GM12878 (cell line): ENCODE results near the gene G3BP1. TPM values are rescaled to one million over a fixed set of nuclear protein-coding genes. Genes with fewer than 3 reads are reported as not detected.

Experiments used
- ATAC-seq: fragments of 200-7000 bp; cut with Tn5 transposase; 3 replicates; pipeline ENCODE4 v1.9.1; 2020; ENCODE audit warnings: mild to moderate bottlenecking, moderate library complexity
- BruUV-seq: library from RNA; stranded (reverse); fragments of 400-500 nt; replicated peaks from 2 replicates; lab custom pipeline; 2021; lab: Mats Ljungman, UMichigan
- CTCF ChIA-PET: fragments of 300-600 bp; sonication (Branson Sonifier 250); formaldehyde crosslinking; extraction: SDS; loops from one replicate; lab custom pipeline; 2021; ENCODE audit warnings: inconsistent platforms; lab: Yijun Ruan, JAX
- POLR2A ChIA-PET: fragments of 350-600 bp; formaldehyde crosslinking; extraction: SDS; loops from one replicate; lab custom pipeline; 2021; ENCODE audit warnings: inconsistent platforms; lab: Charles Lee
- RAD21 ChIA-PET: fragments of 300-600 bp; sonication (Branson Sonifier 250); formaldehyde crosslinking; loops from one replicate; lab custom pipeline; 2023; ENCODE audit warnings: antibody characterized with exemption; ENCODE audit not compliant: unreplicated experiment; lab: Charles Lee
- SMC1A ChIA-PET: fragments of 300-600 bp; sonication (Branson Sonifier 250); formaldehyde crosslinking; loops from one replicate; lab custom pipeline; 2023; ENCODE audit not compliant: unreplicated experiment, uncharacterized antibody; lab: Charles Lee
- DNase-seq: peaks from one replicate; pipeline ENCODE4 v3.0.0-alpha.2; 2011; ENCODE audit warnings: low read depth, low spot score
- FAIRE-seq: peaks from 3 replicates; lab custom pipeline; 2011; peaks lifted over from hg19 to GRCh38; lab: Jason Lieb, UNC
- H2AFZ ChIP-seq: 2 replicates; pipeline ENCODE4 v1.6.0; 2011; ENCODE audit warnings: low read depth, low read length, control low read depth; ENCODE audit not compliant: control insufficient read depth
- H3K27ac ChIP-seq: 2 replicates; pipeline ENCODE4 v1.5.1; 2011; ENCODE audit warnings: control low read depth; ENCODE audit not compliant: control insufficient read depth, insufficient read depth
- H3K27me3 ChIP-seq, 2 experiments: replicated peaks in 1 of 2; 2 replicates each; pipeline versions ENCODE4 v1.6.0 to v1.6.1; 2011; ENCODE audit warnings: low read length in 1 of 2; ENCODE audit not compliant: control insufficient read depth in 2 of 2, insufficient read depth in 2 of 2
- H3K36me3 ChIP-seq, 2 experiments: 2 replicates each; pipeline ENCODE4 v1.5.1; 2011; ENCODE audit warnings: low read length in 1 of 2; ENCODE audit not compliant: control insufficient read depth in 2 of 2, insufficient read depth in 2 of 2
- H3K4me1 ChIP-seq: 2 replicates; pipeline ENCODE4 v1.6.1; 2011; ENCODE audit warnings: mild to moderate bottlenecking, low read length, moderate library complexity, mixed read lengths; ENCODE audit not compliant: control insufficient read depth, insufficient read depth
- H3K4me2 ChIP-seq: 2 replicates; pipeline ENCODE4 v1.6.0; 2011; ENCODE audit warnings: control low read depth; ENCODE audit not compliant: control insufficient read depth, insufficient read depth
- H3K4me3 ChIP-seq: fragments of 200-600 bp; sonication (generic); 2 replicates; pipeline ENCODE4 v1.5.1; 2016
- H3K79me2 ChIP-seq: 2 replicates; pipeline ENCODE4 v1.6.0; 2011; ENCODE audit warnings: low read length; ENCODE audit not compliant: control insufficient read depth, insufficient read depth
- H3K9ac ChIP-seq: 2 replicates; pipeline ENCODE4 v1.8.0; 2011; ENCODE audit warnings: low read length, control low read depth, mixed read lengths; ENCODE audit not compliant: control insufficient read depth, insufficient read depth
- H3K9me3 ChIP-seq: replicated peaks from 3 replicates; pipeline ENCODE4 v1.5.1; 2011; ENCODE audit warnings: mild to moderate bottlenecking, low read length; ENCODE audit not compliant: control insufficient read depth, insufficient read depth
- H4K20me1 ChIP-seq: 2 replicates; pipeline ENCODE4 v1.6.0; 2011; ENCODE audit not compliant: control insufficient read depth, insufficient read depth
- CBX3 ChIP-seq: fragments of 200-600 bp; sonication (generic); IDR thresholded peaks from 2 replicates; pipeline ENCODE4 v1.6.1; 2016; ENCODE audit warnings: low read depth, borderline replicate concordance
- CREM ChIP-seq: IDR thresholded peaks from 2 replicates; pipeline ENCODE4 v1.6.1; 2014; ENCODE audit warnings: antibody characterized with exemption, low read depth
- ESRRA ChIP-seq: IDR thresholded peaks from 2 replicates; pipeline ENCODE4 v1.6.1; 2012; ENCODE audit warnings: mild to moderate bottlenecking, low read length, improper control_type of control experiment
- PBX3 ChIP-seq: IDR thresholded peaks from 2 replicates; pipeline ENCODE4 v1.6.1; 2011; ENCODE audit warnings: mild to moderate bottlenecking, low read depth, low read length, moderate library complexity; ENCODE audit not compliant: insufficient replicate concordance
- POLR2AphosphoS5 ChIP-seq: IDR thresholded peaks from 2 replicates; pipeline ENCODE4 v1.6.1; 2011; ENCODE audit warnings: mild to moderate bottlenecking, low read length, inconsistent platforms
- YBX1 ChIP-seq: fragments of 450-650 bp; IDR thresholded peaks from 2 replicates; pipeline ENCODE4 v1.6.1; 2016; ENCODE audit warnings: antibody characterized with exemption
- ZNF592 ChIP-seq: fragments of 450-650 bp; IDR thresholded peaks from 2 replicates; pipeline ENCODE4 v1.6.1; 2017; ENCODE audit warnings: mild to moderate bottlenecking, moderate library complexity
- WGBS: methylation state at CpG from one replicate; pipeline ENCODE4 v1.1.6; 2016; ENCODE audit warnings: low lambda C conversion rate; ENCODE audit not compliant: insufficient replicate concordance, insufficient coverage; ENCODE audit errors: missing lambda C conversion rate; 5-methylcytosine and 5-hydroxymethylcytosine counted together
- in situ Hi-C: fragments of 300-500 bp; cut with MboI; formaldehyde crosslinking; loops from 9 replicates; pipeline ENCODE4 v1.14.3; 2018; ENCODE audit warnings: mixed read lengths
- intact Hi-C: fragments of 100-400 bp; cut with micrococcal nuclease; formaldehyde crosslinking; loops from one replicate; pipeline ENCODE4 v1.14.2; 2022; ENCODE audit not compliant: unreplicated experiment
- polyA plus RNA-seq, 11 experiments: library from polyadenylated mRNA; depleted of rRNA in 4 of 11; unstranded in 6 of 11; stranded (reverse) in 5 of 11; fragments of >200 nt; fragmentation: Nextera tagmentation in 4 of 11; fragmentation: Illumina TruSeq in 1 of 11; extraction: Ambion mirVana in 4 of 11; extraction: Trizol in 1 of 11; gene quantifications; 1 replicate in 1 of 11; 2 replicates in 10 of 11; pipeline versions ENCODE4 v1.2.1 to v1.2.3, GENCODE V29; 2011 to 2016; ENCODE audit warnings: inconsistent platforms in 2 of 11, missing spikeins in 2 of 11, low read depth in 1 of 11
- total RNA-seq, 4 experiments: library from RNA; depleted of rRNA in 3 of 4; stranded (reverse); fragments of >200 nt in 3 of 4; fragmentation: Illumina TruSeq in 1 of 4; extraction: Trizol in 1 of 4; gene quantifications; 2 replicates each; pipeline versions ENCODE4 v1.2.1 to v1.2.3, GENCODE V29; 2013 to 2021
- TF ChIP-seq, protein P1 (sequence below): IDR thresholded peaks from 2 replicates; pipeline ENCODE4 v1.6.1; 2011; ENCODE audit warnings: low read depth, mild to moderate bottlenecking, low read length, moderate library complexity, borderline replicate concordance; ENCODE audit errors: extremely low read depth
- TF ChIP-seq, protein P2 (sequence below): fragments of 450-650 bp; IDR thresholded peaks from 2 replicates; pipeline ENCODE4 v1.6.1; 2017; ENCODE audit warnings: low read depth, mild to moderate bottlenecking, moderate library complexity

G3BP1 gene
- total and polyA plus RNA-seq, 10 of the 15 experiments (the other 5 are each of a cell fraction or from before 2014, with no cell fraction given) = 49.7 to 438 (median 148) TPM

GRCh38 chr5:151775025-151775606 is 3.4 kb downstream of the G3BP1 start:
- FAIRE-seq = no peak
- Histone ChIP-seq H3K36me3 (peaks cover 0 to 5% of the 10 kb centered on the region in 2 experiments; a peak in 3 of 4 replicates), H3K79me2 (peaks cover 88% of the 10 kb centered on the region), H3K9ac (peak overlapping the region; percentile 18; the same call in 1 of the 2 replicates), H3K27me3 (no peaks in the 10 kb centered on the region), H3K4me2 (peak overlapping the region; percentile 68), H4K20me1 (peaks cover 13% of the 10 kb centered on the region), H3K9me3 (no peaks in the 10 kb centered on the region), H2AFZ (no peak overlapping the region), H3K4me3 (peak overlapping the region; percentile 97), H3K4me1 (peaks cover 6% of the 10 kb centered on the region; the same call in 1 of the 2 replicates), H3K27ac (no peak overlapping the region)
- RAD21 ChIA-PET = interaction anchor here (1.0 to 6.4 kb wide), 6 partner anchors 10 to 117 kb away, joined by 3 to 90 read pairs (median 3); partner anchors contain the start of gene ATOX1
- BruUV-seq = no TSS peak
- SMC1A ChIA-PET = interaction anchor here (1.1 to 6.5 kb wide), 8 partner anchors 9 to 116 kb away, joined by 3 to 84 read pairs (median 10); partner anchors contain the start of gene ATOX1
- in situ Hi-C loops (no loop called here), intact Hi-C loops (loop anchor here (1.0 to 10.0 kb wide), 2 partner anchors 8 to 620 kb away; partner anchors contain the start of gene ANXA6)
- POLR2A ChIA-PET = interaction anchor here (1.0 to 10.0 kb wide), 3 partner anchors 8 to 21 kb away, joined by 4 to 241 read pairs (median 8); partner anchors contain the start of gene ATOX1
- CTCF ChIA-PET = interaction anchor here (0.6 to 2.6 kb wide), 16 partner anchors 9 to 515 kb away, joined by 3 to 14 read pairs (median 4); no protein-coding TSS in a partner anchor
- no peak for ATAC-seq
- 1% methylated on average over 3 of the region's 3 CpGs for WGBS
- DNase-seq = no peak
- no peak for TF ChIP-seq POLR2AphosphoS5
- TF ChIP-seq CREM = no peak
- TF ChIP-seq PBX3 = no peak
- TF ChIP-seq CBX3 = no peak
- TF ChIP-seq ZNF592 = no peak
- TF ChIP-seq YBX1 = no peak
- TF ChIP-seq, protein P1, sequence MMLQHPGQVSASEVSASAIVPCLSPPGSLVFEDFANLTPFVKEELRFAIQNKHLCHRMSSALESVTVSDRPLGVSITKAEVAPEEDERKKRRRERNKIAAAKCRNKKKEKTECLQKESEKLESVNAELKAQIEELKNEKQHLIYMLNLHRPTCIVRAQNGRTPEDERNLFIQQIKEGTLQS = no peak
- TF ChIP-seq, protein P2, sequence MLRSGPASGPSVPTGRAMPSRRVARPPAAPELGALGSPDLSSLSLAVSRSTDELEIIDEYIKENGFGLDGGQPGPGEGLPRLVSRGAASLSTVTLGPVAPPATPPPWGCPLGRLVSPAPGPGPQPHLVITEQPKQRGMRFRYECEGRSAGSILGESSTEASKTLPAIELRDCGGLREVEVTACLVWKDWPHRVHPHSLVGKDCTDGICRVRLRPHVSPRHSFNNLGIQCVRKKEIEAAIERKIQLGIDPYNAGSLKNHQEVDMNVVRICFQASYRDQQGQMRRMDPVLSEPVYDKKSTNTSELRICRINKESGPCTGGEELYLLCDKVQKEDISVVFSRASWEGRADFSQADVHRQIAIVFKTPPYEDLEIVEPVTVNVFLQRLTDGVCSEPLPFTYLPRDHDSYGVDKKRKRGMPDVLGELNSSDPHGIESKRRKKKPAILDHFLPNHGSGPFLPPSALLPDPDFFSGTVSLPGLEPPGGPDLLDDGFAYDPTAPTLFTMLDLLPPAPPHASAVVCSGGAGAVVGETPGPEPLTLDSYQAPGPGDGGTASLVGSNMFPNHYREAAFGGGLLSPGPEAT = no peak
- TF ChIP-seq ESRRA = no peak
